ENCODE measurements around the gene ARHGEF19. TPM values are rescaled to one million over a fixed set of nuclear protein-coding genes. Genes with fewer than 3 reads are reported as not detected.

The ARHGEF19 gene
- total and polyA plus RNA-seq, 9 of the 15 experiments (the other 6 are each of a cell fraction or from before 2014, with no cell fraction given): 0.73 to 21.0 (median 5.2) TPM

DNA sequence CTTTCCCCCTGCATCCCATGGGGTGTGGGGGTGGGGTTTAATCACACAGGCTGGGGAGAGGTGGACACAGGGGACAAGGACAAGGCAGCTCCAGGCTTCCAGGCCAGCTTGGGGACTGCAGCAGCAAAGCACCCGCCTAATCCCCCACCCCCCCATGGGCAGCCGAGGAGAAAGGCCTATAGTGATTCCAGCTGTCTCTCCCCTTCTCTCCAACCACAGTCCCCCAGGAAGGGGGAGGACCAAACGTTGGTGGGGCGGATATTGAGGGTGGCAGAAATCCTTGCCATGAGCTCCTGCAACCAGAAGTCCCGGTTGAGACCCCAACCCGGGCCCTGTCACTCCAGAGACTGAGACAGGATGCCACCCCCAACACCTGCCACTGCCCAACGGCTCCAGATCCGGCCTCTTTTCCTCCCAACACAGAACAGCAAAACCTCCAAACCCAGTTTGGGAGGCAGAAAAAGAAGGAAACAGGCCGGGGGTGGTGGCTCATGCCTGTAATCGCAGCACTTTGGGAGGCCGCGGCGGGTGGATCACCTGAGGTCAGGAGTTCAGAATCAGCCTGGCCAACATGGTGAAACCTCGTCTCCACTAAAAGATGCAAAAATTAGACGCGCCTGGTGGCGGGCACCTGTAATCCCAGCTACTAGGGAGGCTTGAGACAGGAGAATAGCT lies 58.3 kb downstream of the ARHGEF19 start:
- Histone ChIP-seq H3K4me2 (ENCODE audit: insufficient read depth, low read length) (no peak overlapping the region), H3K9me3 (replicated peaks; ENCODE audit: control insufficient read depth, insufficient read depth, low read depth, low read length) (no peaks in the 10 kb centered on the region), H3K27me3 (ENCODE audit: control insufficient read depth in 2 of 2, insufficient read depth in 2 of 2, low read length in 2 of 2) (no peaks in the 10 kb centered on the region), H3K9me1 (ENCODE audit: control insufficient read depth, insufficient read depth, low read length) (peaks cover 4% of the 10 kb centered on the region), H3K36me3 (ENCODE audit: control insufficient read depth, insufficient read depth, low read length) (no peaks in the 10 kb centered on the region), H3K79me2 (ENCODE audit: control insufficient read depth, insufficient read depth, low read length) (no peaks in the 10 kb centered on the region), H3K4me3 (no peak overlapping the region), H2AFZ (ENCODE audit: low read depth, low read length) (no peak overlapping the region), H3K27ac (ENCODE audit: extremely low read depth, low read depth, low read length) (no peak overlapping the region), H3K4me1 (replicated peaks in 1 of 2; ENCODE audit: control insufficient read depth in 2 of 2, insufficient read depth in 2 of 2, low read length in 2 of 2) (peaks cover 17 to 53% of the 10 kb centered on the region in 2 experiments), H3K9ac (ENCODE audit: insufficient read depth in 1 of 2, low read depth in 2 of 2, low read length in 2 of 2) (peak overlapping the region in 1 of 2 experiments; percentile 26; a peak in 1 of 4 replicates), H4K20me1 (replicated peaks; ENCODE audit: control insufficient read depth, insufficient read depth, low read length) (peaks cover 6% of the 10 kb centered on the region; the same call in 1 of the 2 replicates)
- ChIA-PET POLR2A (interaction anchor here (0.6 to 1.7 kb wide), 5 partner anchors 8 to 45 kb away, joined by 3 to 6 read pairs (median 4); no protein-coding TSS in a partner anchor), CTCF (ENCODE audit: low intra/inter-chr PET ratio) (interaction anchor here (0.6 kb wide), 1 partner anchor 934 kb away, joined by 5 read pairs; no protein-coding TSS in a partner anchor)
- intact Hi-C loops (cut with micrococcal nuclease) (loop anchor here (5.0 kb wide), 1 partner anchor 72 kb away; no protein-coding TSS in a partner anchor), in situ Hi-C loops (cut with MboI) (no loop called here)
- TF ChIP-seq KDM1A (IDR thresholded peaks at IDR 0.05) (peak in 1 of 2 experiments; percentile 26; a peak in 1 of 4 replicates), GATAD2A (IDR thresholded peaks at IDR 0.05) (no peak), ETS2 (tag; IDR thresholded peaks at IDR 0.05; ENCODE audit: borderline replicate concordance, poor library complexity, severe bottlenecking) (no peak), HDAC8 (tag; IDR thresholded peaks at IDR 0.05) (no peak), HNRNPLL (IDR thresholded peaks at IDR 0.05; ENCODE audit: low read depth, low read length, poor library complexity, severe bottlenecking) (peak; percentile 32), ID3 (CRISPR knock-in tag; IDR thresholded peaks at IDR 0.05) (no peak), ID3 (tag; IDR thresholded peaks at IDR 0.05) (no peak)
- TF ChIP-seq, protein P1, sequence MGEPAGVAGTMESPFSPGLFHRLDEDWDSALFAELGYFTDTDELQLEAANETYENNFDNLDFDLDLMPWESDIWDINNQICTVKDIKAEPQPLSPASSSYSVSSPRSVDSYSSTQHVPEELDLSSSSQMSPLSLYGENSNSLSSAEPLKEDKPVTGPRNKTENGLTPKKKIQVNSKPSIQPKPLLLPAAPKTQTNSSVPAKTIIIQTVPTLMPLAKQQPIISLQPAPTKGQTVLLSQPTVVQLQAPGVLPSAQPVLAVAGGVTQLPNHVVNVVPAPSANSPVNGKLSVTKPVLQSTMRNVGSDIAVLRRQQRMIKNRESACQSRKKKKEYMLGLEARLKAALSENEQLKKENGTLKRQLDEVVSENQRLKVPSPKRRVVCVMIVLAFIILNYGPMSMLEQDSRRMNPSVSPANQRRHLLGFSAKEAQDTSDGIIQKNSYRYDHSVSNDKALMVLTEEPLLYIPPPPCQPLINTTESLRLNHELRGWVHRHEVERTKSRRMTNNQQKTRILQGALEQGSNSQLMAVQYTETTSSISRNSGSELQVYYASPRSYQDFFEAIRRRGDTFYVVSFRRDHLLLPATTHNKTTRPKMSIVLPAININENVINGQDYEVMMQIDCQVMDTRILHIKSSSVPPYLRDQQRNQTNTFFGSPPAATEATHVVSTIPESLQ (CRISPR knock-in tag; IDR thresholded peaks at IDR 0.05): no peak
- BruUV-seq (replicated peaks): no TSS peak
- FAIRE-seq: no peak
- 46% methylated on average over 16 of the region's 17 CpGs for WGBS (ENCODE audit: insufficient coverage, low coverage, missing lambda C conversion rate)
- DNase-seq (ENCODE audit: extremely low read depth in 1 of 4, low spot score in 3 of 4): no peak
- ATAC-seq: no peak

Data from K562 (cell line).